OCI-LY1 (cell line): ENCODE results near the gene ATG7.

Experiments used
- H2AFZ ChIP-seq: fragments of 200-600 bp; sonication (generic), shearing (Covaris generic); 2 replicates; pipeline ENCODE4 v1.6.0; 2014; ENCODE audit warnings: antibody characterized with exemption, mild to moderate bottlenecking, low read length
- H3F3A ChIP-seq: fragments of 200-600 bp; sonication (generic), shearing (Covaris generic); 2 replicates; pipeline ENCODE4 v1.6.0; 2014; ENCODE audit warnings: mild to moderate bottlenecking, antibody characterized with exemption, low read length, moderate library complexity; ENCODE audit not compliant: insufficient read depth
- H3K27ac ChIP-seq: fragments of 200-600 bp; sonication (generic); 2 replicates; pipeline ENCODE4 v1.5.1; 2014; ENCODE audit warnings: low read length, mixed run types, mild to moderate bottlenecking, low read depth; ENCODE audit not compliant: poor library complexity, severe bottlenecking
- H3K27me3 ChIP-seq: fragments of 200-600 bp; sonication (generic); 2 replicates; pipeline ENCODE4 v1.6.0; 2014; ENCODE audit warnings: antibody characterized with exemption, mild to moderate bottlenecking, low read length, moderate library complexity; ENCODE audit not compliant: insufficient read depth
- H3K36me3 ChIP-seq: fragments of 200-600 bp; sonication (generic); 2 replicates; pipeline ENCODE4 v1.6.1; 2014; ENCODE audit warnings: mild to moderate bottlenecking, antibody characterized with exemption, low read length, moderate library complexity, mixed read lengths; ENCODE audit not compliant: insufficient read depth
- H3K4me1 ChIP-seq: fragments of 200-600 bp; sonication (generic); 2 replicates; pipeline ENCODE4 v1.5.1; 2014; ENCODE audit warnings: mild to moderate bottlenecking, low read length, moderate library complexity; ENCODE audit not compliant: insufficient read depth, severe bottlenecking
- H3K4me2 ChIP-seq: fragments of 200-600 bp; sonication (generic), shearing (Covaris generic); 2 replicates; pipeline ENCODE4 v1.6.1; 2014; ENCODE audit warnings: low read length
- H3K4me3 ChIP-seq: fragments of 200-600 bp; sonication (generic); 2 replicates; pipeline ENCODE4 v1.5.1; 2014; ENCODE audit warnings: low read length, low read depth, mild to moderate bottlenecking, mixed read lengths; ENCODE audit not compliant: poor library complexity, severe bottlenecking
- H3K79me2 ChIP-seq: fragments of 200-600 bp; shearing (Covaris generic); 2 replicates; pipeline ENCODE4 v1.6.1; 2016; ENCODE audit warnings: mixed run types, low read length, mixed read lengths; ENCODE audit not compliant: insufficient read depth
- H3K9ac ChIP-seq: fragments of 200-600 bp; sonication (generic), shearing (Covaris generic); 2 replicates; pipeline ENCODE4 v1.6.1; 2014; ENCODE audit warnings: mild to moderate bottlenecking, low read length, mixed read lengths
- H3K9me2 ChIP-seq: fragments of 200-600 bp; sonication (generic), shearing (Covaris generic); 2 replicates; pipeline ENCODE4 v1.6.1; 2014; ENCODE audit warnings: low read depth, mild to moderate bottlenecking, low read length, mixed read lengths
- H3K9me3 ChIP-seq: fragments of 200-600 bp; shearing (Covaris generic); 2 replicates; pipeline ENCODE4 v1.6.1; 2014; ENCODE audit warnings: low read length, mixed read lengths
- H4K20me1 ChIP-seq: fragments of 200-600 bp; sonication (generic), shearing (Covaris generic); 2 replicates; pipeline ENCODE4 v1.6.0; 2016; ENCODE audit warnings: mild to moderate bottlenecking, low read length; ENCODE audit not compliant: insufficient read depth
- CTCF ChIP-seq: fragments of 200-600 bp; sonication (generic), shearing (Covaris generic); IDR thresholded peaks from 2 replicates; pipeline ENCODE4 v1.5.1; 2017; ENCODE audit warnings: mild to moderate bottlenecking, antibody characterized with exemption, low read length, moderate library complexity, mixed read lengths
- EZH2 ChIP-seq: fragments of 200-600 bp; sonication (generic), shearing (Covaris generic); IDR thresholded peaks from 2 replicates; pipeline ENCODE4 v1.8.0; 2017; ENCODE audit warnings: borderline replicate concordance, mixed run types, mild to moderate bottlenecking, antibody characterized with exemption, low read length, moderate library complexity, mixed read lengths

ATG7 gene

GRCh38 chr3:11238060-11238459 is 34.1 kb upstream of the ATG7 start:
- no peak overlapping the region for H3K27ac ChIP-seq

GRCh38 chr3:11238880-11239279 is 33.3 kb upstream of the ATG7 start:
- no peaks in the 10 kb centered on the region for H4K20me1 ChIP-seq
- no peak overlapping the region for H3K9ac ChIP-seq
- no peak for TF ChIP-seq CTCF
- no peak for TF ChIP-seq EZH2
- no peaks in the 10 kb centered on the region for H3K4me1 ChIP-seq
- H3K4me2 ChIP-seq = no peak overlapping the region
- H3K27me3 ChIP-seq = no peaks in the 10 kb centered on the region
- no peaks in the 10 kb centered on the region for H3K9me2 ChIP-seq
- no peak overlapping the region for H2AFZ ChIP-seq
- H3F3A ChIP-seq = no peaks in the 10 kb centered on the region
- H3K79me2 ChIP-seq = no peaks in the 10 kb centered on the region
- no peak overlapping the region for H3K4me3 ChIP-seq
- no peaks in the 10 kb centered on the region for H3K36me3 ChIP-seq
- no peaks in the 10 kb centered on the region for H3K9me3 ChIP-seq
- no peak overlapping the region for H3K27ac ChIP-seq

More at GRCh38 chr3:11238060-11238459, 34.1 kb upstream of the ATG7 start:
- no peak for TF ChIP-seq CTCF
- no peak for TF ChIP-seq EZH2
- Histone ChIP-seq H3K36me3 (no peaks in the 10 kb centered on the region), H3K27me3 (no peaks in the 10 kb centered on the region), H3K9me3 (no peaks in the 10 kb centered on the region), H2AFZ (no peak overlapping the region), H3F3A (no peaks in the 10 kb centered on the region), H3K4me1 (no peaks in the 10 kb centered on the region), H3K79me2 (no peaks in the 10 kb centered on the region), H3K9ac (no peak overlapping the region), H3K4me2 (no peak overlapping the region), H3K4me3 (no peak overlapping the region), H3K9me2 (no peaks in the 10 kb centered on the region), H4K20me1 (no peaks in the 10 kb centered on the region)

GRCh38 chr3:11239796-11240195 is 32.4 kb upstream of the ATG7 start:
- H3K27ac ChIP-seq = no peak overlapping the region
- H3K4me3 ChIP-seq = no peak overlapping the region

More at GRCh38 chr3:11239796-11240195, 32.4 kb upstream of the ATG7 start:
- Histone ChIP-seq H3K36me3 (no peaks in the 10 kb centered on the region), H3K9ac (no peak overlapping the region), H2AFZ (no peak overlapping the region), H3K27me3 (no peaks in the 10 kb centered on the region), H3K79me2 (no peaks in the 10 kb centered on the region), H4K20me1 (no peaks in the 10 kb centered on the region), H3K4me2 (no peak overlapping the region), H3K4me1 (no peaks in the 10 kb centered on the region), H3K9me3 (no peaks in the 10 kb centered on the region), H3F3A (no peaks in the 10 kb centered on the region), H3K9me2 (no peaks in the 10 kb centered on the region)
- TF ChIP-seq CTCF (no peak), EZH2 (no peak)
